ENCODE data around the gene JARID2. TPM values are rescaled to one million over a fixed set of nuclear protein-coding genes. Genes with fewer than 3 reads are reported as not detected.
A peak's percentile ranks its signal among the peaks of the same experiment; 100 is the strongest.

Gene JARID2
- total RNA-seq, 1 donor from 2014 or later, result 43.9 TPM

DNA sequence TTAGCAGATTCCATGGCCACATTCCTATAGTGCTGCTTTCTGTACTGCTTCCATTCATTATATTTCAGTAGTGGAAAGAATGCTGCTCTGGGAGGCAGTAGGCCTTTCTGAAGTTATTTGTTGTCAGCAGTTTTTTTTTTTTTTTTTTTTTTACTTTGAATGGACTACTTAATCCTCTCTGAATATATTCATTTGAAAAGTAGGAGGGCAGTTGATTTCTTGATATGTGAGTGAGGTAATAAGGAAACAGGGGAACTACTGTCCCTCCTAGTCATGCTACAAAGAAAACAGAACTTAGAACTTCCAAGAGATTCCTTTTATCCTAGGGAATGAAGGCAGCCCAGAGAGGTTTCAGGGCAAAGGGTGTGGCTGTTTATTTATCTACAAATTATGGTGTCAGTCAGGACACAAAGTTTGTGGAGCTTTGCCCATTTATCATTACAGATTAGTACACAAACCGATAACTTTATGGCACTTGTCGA lies 155.9 kb downstream of the JARID2 start:
- no peaks in the 10 kb centered on the region for H3K9me3 Mint-ChIP-seq
- H3K4me1 Mint-ChIP-seq (ENCODE audit: unreplicated experiment), result peaks cover 70% of the 10 kb centered on the region
- no peak for DNase-seq (ENCODE audit: extremely low spot score, unreplicated experiment)
- peak overlapping the region; percentile 75 for H3K27ac Mint-ChIP-seq
- TF ChIP-seq, protein P1, sequence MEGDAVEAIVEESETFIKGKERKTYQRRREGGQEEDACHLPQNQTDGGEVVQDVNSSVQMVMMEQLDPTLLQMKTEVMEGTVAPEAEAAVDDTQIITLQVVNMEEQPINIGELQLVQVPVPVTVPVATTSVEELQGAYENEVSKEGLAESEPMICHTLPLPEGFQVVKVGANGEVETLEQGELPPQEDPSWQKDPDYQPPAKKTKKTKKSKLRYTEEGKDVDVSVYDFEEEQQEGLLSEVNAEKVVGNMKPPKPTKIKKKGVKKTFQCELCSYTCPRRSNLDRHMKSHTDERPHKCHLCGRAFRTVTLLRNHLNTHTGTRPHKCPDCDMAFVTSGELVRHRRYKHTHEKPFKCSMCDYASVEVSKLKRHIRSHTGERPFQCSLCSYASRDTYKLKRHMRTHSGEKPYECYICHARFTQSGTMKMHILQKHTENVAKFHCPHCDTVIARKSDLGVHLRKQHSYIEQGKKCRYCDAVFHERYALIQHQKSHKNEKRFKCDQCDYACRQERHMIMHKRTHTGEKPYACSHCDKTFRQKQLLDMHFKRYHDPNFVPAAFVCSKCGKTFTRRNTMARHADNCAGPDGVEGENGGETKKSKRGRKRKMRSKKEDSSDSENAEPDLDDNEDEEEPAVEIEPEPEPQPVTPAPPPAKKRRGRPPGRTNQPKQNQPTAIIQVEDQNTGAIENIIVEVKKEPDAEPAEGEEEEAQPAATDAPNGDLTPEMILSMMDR (conservative IDR thresholded peaks at IDR 0.05), result no peak
- H3K36me3 Mint-ChIP-seq, result no peaks in the 10 kb centered on the region
- H3K4me3 Mint-ChIP-seq, result peak overlapping the region; percentile 74
- no peaks in the 10 kb centered on the region for H3K27me3 Mint-ChIP-seq

DNA sequence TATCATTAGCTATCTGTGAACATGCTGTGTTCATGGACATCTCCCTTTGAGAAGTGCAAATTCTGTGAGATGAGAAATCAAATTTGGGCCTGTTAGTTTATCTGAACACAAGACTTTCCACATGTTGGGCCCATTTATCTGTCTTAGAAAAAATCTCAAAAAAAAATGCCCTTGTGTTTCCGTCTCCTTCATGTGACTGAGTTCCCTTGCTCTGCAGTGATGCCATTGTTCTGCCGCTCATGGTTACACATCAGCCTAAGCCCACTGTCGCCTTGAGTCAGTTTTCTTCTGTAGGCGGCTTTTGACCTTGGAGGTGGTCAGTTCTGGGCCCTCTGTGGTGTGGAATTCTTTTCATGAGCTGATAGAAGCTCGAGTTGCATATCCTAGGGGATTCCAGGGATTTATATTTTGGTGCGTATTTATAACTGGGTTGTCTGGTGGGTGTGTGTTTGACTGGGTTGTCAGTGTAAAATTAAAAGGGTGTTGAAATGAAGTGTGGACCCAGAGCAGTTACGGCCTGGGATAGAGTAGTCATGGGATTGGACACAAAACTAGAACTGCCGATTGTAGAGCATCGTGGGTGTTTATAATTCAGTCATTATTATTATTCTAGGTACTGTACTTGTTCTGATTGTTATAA lies 156.7 kb downstream of the JARID2 start:
- no peak for DNase-seq (ENCODE audit: extremely low spot score, unreplicated experiment)
- H3K27ac Mint-ChIP-seq, result peak overlapping the region; percentile 75
- TF ChIP-seq, protein P1 (conservative IDR thresholded peaks at IDR 0.05), result no peak
- peaks cover 73% of the 10 kb centered on the region for H3K4me1 Mint-ChIP-seq (ENCODE audit: unreplicated experiment)
- H3K9me3 Mint-ChIP-seq, result no peaks in the 10 kb centered on the region
- peaks cover 2% of the 10 kb centered on the region for H3K36me3 Mint-ChIP-seq
- H3K27me3 Mint-ChIP-seq, result no peaks in the 10 kb centered on the region
- peak overlapping the region; percentile 74 for H3K4me3 Mint-ChIP-seq

DNA sequence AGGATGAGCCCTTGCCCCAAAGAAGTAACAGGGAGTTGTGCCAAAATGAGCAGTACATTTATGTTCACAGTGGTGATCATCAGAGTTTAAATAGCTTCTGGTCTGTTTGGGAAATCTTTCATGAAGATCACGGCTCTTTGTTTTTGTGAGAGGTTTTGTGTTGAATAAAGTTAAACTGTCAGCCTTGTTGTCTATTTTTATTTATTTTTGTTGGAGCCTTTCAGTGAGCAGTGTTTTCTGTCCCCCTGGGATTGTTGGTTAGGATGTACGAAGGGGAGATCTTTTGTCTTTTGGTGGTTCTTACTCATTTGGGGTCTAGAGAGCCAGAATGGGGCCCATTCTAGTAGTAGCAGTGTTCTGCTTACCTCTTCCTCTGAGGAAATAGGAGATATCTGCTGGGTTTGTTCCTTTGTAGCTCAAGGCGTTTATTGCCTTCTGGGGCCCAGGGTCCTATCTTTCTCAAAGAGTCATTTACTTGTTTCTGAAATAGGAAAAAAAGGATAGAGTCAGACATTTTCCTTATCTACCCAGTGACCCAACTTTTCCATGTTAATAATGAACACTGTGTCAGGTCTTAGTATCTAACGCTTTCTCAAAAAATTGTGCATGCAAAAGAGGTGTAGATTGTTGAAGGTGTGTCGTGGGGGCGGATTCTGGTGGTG lies 157.4 kb downstream of the JARID2 start:
- Mint-ChIP-seq H3K36me3 (peaks cover 4% of the 10 kb centered on the region), H3K4me3 (peak overlapping the region; percentile 74), H3K27ac (peak overlapping the region; percentile 44), H3K9me3 (no peaks in the 10 kb centered on the region), H3K27me3 (no peaks in the 10 kb centered on the region), H3K4me1 (ENCODE audit: unreplicated experiment) (peaks cover 74% of the 10 kb centered on the region)
- TF ChIP-seq, protein P1 (conservative IDR thresholded peaks at IDR 0.05), result no peak
- DNase-seq (ENCODE audit: extremely low spot score, unreplicated experiment), result no peak

DNA sequence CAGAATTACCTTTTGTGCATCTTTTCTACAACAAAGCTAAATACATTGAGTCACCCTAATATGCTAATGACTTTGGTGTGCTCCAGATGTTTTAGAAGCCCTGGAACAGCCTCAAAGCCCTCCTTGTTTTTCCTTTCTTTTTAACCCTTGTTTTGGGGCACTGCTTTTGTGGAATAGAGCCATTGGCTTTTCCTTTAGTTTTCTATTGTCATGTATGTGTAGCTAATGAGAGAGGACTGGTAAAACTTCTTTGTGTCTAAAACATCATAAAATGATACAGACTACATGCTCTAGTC lies 158.8 kb downstream of the JARID2 start:
- H3K27me3 Mint-ChIP-seq, result no peaks in the 10 kb centered on the region
- H3K9me3 Mint-ChIP-seq, result no peaks in the 10 kb centered on the region
- peaks cover 4% of the 10 kb centered on the region for H3K36me3 Mint-ChIP-seq
- TF ChIP-seq, protein P1 (conservative IDR thresholded peaks at IDR 0.05), result no peak
- H3K4me1 Mint-ChIP-seq (ENCODE audit: unreplicated experiment), result peaks cover 75% of the 10 kb centered on the region
- no peak for DNase-seq (ENCODE audit: extremely low spot score, unreplicated experiment)
- H3K27ac Mint-ChIP-seq, result peak overlapping the region; percentile 37
- H3K4me3 Mint-ChIP-seq, result no peak overlapping the region

DNA sequence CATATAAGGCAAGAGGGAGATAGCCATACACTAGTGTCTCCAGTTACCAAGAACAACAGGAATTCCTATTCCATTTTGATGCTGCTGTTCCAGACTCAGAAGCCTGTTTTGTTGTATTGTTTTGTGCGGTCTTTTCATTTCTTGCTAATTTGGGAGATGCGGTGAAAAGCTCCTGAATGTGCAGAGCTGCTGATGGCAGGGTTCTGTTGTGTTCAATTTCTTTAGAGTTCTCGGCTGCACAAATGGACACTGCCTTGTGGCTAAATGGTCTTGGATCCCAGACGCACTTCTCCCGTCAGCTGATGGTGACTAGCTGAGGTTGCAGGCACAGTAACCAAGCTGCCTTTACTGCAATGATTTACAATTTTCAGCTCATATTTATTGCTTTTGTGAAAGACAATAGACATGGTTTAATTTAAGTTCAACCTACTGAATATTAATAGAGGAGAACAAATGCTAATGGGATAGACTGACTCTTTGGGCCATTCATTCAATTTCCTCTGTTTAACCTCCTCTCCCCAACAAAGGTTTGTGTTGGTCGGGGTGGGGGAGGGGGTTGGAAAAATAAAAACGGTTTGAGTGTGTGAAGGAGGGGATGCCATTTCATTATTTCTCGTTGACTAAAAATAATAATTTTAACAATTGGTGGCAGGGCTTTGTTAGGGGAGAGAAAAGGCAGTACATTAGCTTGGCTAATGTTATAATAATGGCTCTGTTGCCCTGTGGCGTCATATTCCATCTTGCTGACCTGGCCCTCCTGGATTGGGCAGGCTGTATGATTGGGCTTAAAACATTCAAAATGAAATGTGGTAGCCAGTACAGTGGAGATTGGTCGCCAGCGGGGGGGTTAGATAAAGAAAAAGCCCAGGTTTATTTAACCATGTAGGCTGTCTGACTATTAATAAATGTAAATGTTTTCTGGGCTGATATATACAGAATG lies 159.5 kb downstream of the JARID2 start:
- peaks cover 4% of the 10 kb centered on the region for H3K36me3 Mint-ChIP-seq
- H3K4me1 Mint-ChIP-seq (ENCODE audit: unreplicated experiment), result peaks cover 74% of the 10 kb centered on the region
- DNase-seq (ENCODE audit: extremely low spot score, unreplicated experiment), result no peak
- TF ChIP-seq, protein P1 (conservative IDR thresholded peaks at IDR 0.05), result no peak
- no peaks in the 10 kb centered on the region for H3K27me3 Mint-ChIP-seq
- no peaks in the 10 kb centered on the region for H3K9me3 Mint-ChIP-seq
- no peak overlapping the region for H3K4me3 Mint-ChIP-seq
- H3K27ac Mint-ChIP-seq, result peak overlapping the region; percentile 37
